RKO (cell line): ENCODE results near the gene CRADD.
A peak's percentile ranks its signal among the peaks of the same experiment; 100 is the strongest.
"Not testable (repeated sequence)": the region's sequence is repeated elsewhere in the genome, so short reads cannot be mapped to it uniquely, and the experiment has no call there.

Source experiments
- DNase-seq: peaks from one replicate; pipeline ENCODE4 v3.0.0-alpha.2; 2016; ENCODE audit warnings: low spot score

CRADD gene

GRCh38 chr12:93758801-93759373 is 81.7 kb downstream of the CRADD start:
- no peak for DNase-seq

- no peak for DNase-seq
Measured at GRCh38 chr12:93759512-93760081, 82.4 kb downstream of the CRADD start.

- DNase-seq, result no peak
Measured at GRCh38 chr12:93760275-93760875, 83.2 kb downstream of the CRADD start.

- DNase-seq, result no peak
Measured at GRCh38 chr12:93762059-93762719, 85.0 kb downstream of the CRADD start.

- no peak for DNase-seq
Measured at GRCh38 chr12:93762912-93763553, 85.9 kb downstream of the CRADD start.

GRCh38 chr12:93763746-93764147 is 86.6 kb downstream of the CRADD start:
- DNase-seq, result no peak

GRCh38 chr12:93766371-93766770 is 89.2 kb downstream of the CRADD start:
- no peak for DNase-seq

GRCh38 chr12:93766796-93767523 is 89.8 kb downstream of the CRADD start:
- DNase-seq, result peak; percentile 47

- no peak for DNase-seq
Measured at GRCh38 chr12:93767524-93767863, 90.3 kb downstream of the CRADD start.

GRCh38 chr12:93772003-93772700 is 95.0 kb downstream of the CRADD start:
- DNase-seq, result no peak

GRCh38 chr12:93773122-93773871 is 96.1 kb downstream of the CRADD start:
- peak; percentile 61 for DNase-seq

GRCh38 chr12:93776581-93777018 is 99.4 kb downstream of the CRADD start:
- no peak for DNase-seq

- DNase-seq, result peak; percentile 29
Measured at GRCh38 chr12:93777254-93777653, 100.1 kb downstream of the CRADD start.

GRCh38 chr12:93778306-93778705 is 101.1 kb downstream of the CRADD start:
- DNase-seq, result no peak

- DNase-seq, result no peak
Measured at GRCh38 chr12:93778766-93779165, 101.6 kb downstream of the CRADD start.

- DNase-seq, result no peak
Measured at GRCh38 chr12:93780101-93780641, 103.0 kb downstream of the CRADD start.

- not testable (repeated sequence) for DNase-seq
Measured at GRCh38 chr12:93780886-93781285, 103.7 kb downstream of the CRADD start.

- DNase-seq, result not testable (repeated sequence)
Measured at GRCh38 chr12:93781961-93782360, 104.8 kb downstream of the CRADD start.

- DNase-seq, result no peak
Measured at GRCh38 chr12:93782853-93783252, 105.7 kb downstream of the CRADD start.

GRCh38 chr12:93783832-93784231 is 106.7 kb downstream of the CRADD start:
- DNase-seq, result peak; percentile 34
